ENCODE measurements around the gene FAM216B.
"Not testable (repeated sequence)": the region's sequence is repeated elsewhere in the genome, so short reads cannot be mapped to it uniquely, and the experiment has no call there.

The FAM216B gene

GRCh38 chr13:42780044-42780443 lies 1.3 kb upstream of the FAM216B start:
- no peak for DNase-seq (ENCODE audit: low read depth in 2 of 2)

- DNase-seq (ENCODE audit: low read depth in 2 of 2) = no peak
Measured at GRCh38 chr13:42786715-42787114, 5.3 kb downstream of the FAM216B start.

- no peak for DNase-seq (ENCODE audit: low read depth in 2 of 2)
Measured at GRCh38 chr13:42788601-42789000, 7.2 kb downstream of the FAM216B start.

- no peak for DNase-seq (ENCODE audit: low read depth in 2 of 2)
Measured at GRCh38 chr13:42792154-42792553, 10.8 kb downstream of the FAM216B start.

- DNase-seq (ENCODE audit: low read depth in 2 of 2) = no peak
Measured at GRCh38 chr13:42794577-42795275, 13.3 kb downstream of the FAM216B start.

- DNase-seq (ENCODE audit: low read depth in 2 of 2) = no peak
Measured at GRCh38 chr13:42795666-42796065, 14.3 kb downstream of the FAM216B start.

- DNase-seq (ENCODE audit: low read depth in 2 of 2) = no peak
Measured at GRCh38 chr13:42796747-42797356, 15.5 kb downstream of the FAM216B start.

GRCh38 chr13:42798118-42798517 lies 16.7 kb downstream of the FAM216B start:
- no peak for DNase-seq (ENCODE audit: low read depth in 2 of 2)

- no peak for DNase-seq (ENCODE audit: low read depth in 2 of 2)
Measured at GRCh38 chr13:42800109-42800643, 18.8 kb downstream of the FAM216B start.

GRCh38 chr13:42803563-42804204 lies 22.3 kb downstream of the FAM216B start:
- DNase-seq (ENCODE audit: low read depth in 2 of 2) = no peak

GRCh38 chr13:42804244-42804874 lies 23.0 kb downstream of the FAM216B start:
- no peak for DNase-seq (ENCODE audit: low read depth in 2 of 2)

- no peak for DNase-seq (ENCODE audit: low read depth in 2 of 2)
Measured at GRCh38 chr13:42807241-42807640, 25.9 kb downstream of the FAM216B start.

GRCh38 chr13:42807866-42808265 lies 26.5 kb downstream of the FAM216B start:
- no peak for DNase-seq (ENCODE audit: low read depth in 2 of 2)

- DNase-seq (ENCODE audit: low read depth in 2 of 2) = no peak
Measured at GRCh38 chr13:42808341-42808940, 27.1 kb downstream of the FAM216B start.

GRCh38 chr13:42812316-42812715 lies 30.9 kb downstream of the FAM216B start:
- no peak for DNase-seq (ENCODE audit: low read depth in 2 of 2)

- DNase-seq (ENCODE audit: low read depth in 2 of 2) = no peak
Measured at GRCh38 chr13:42814868-42815267, 33.5 kb downstream of the FAM216B start.

GRCh38 chr13:42815681-42816080 lies 34.3 kb downstream of the FAM216B start:
- DNase-seq (ENCODE audit: low read depth in 2 of 2) = no peak

- DNase-seq (ENCODE audit: low read depth in 2 of 2) = no peak
Measured at GRCh38 chr13:42816538-42816937, 35.2 kb downstream of the FAM216B start.

GRCh38 chr13:42819687-42820086 lies 38.3 kb downstream of the FAM216B start:
- DNase-seq (ENCODE audit: low read depth in 2 of 2) = not testable (repeated sequence)

- DNase-seq (ENCODE audit: low read depth in 2 of 2) = no peak
Measured at GRCh38 chr13:42820451-42820850, 39.1 kb downstream of the FAM216B start.

GRCh38 chr13:42821437-42821836 lies 40.1 kb downstream of the FAM216B start:
- DNase-seq (ENCODE audit: low read depth in 2 of 2) = no peak
